OCI-LY1 (cell line): ENCODE results near the gene PTGDS.

Source experiments
- H2AFZ ChIP-seq: fragments of 200-600 bp; sonication (generic), shearing (Covaris generic); 2 replicates; pipeline ENCODE4 v1.6.0; 2014; ENCODE audit warnings: antibody characterized with exemption, mild to moderate bottlenecking, low read length
- H3F3A ChIP-seq: fragments of 200-600 bp; sonication (generic), shearing (Covaris generic); 2 replicates; pipeline ENCODE4 v1.6.0; 2014; ENCODE audit warnings: mild to moderate bottlenecking, antibody characterized with exemption, low read length, moderate library complexity; ENCODE audit not compliant: insufficient read depth
- H3K27ac ChIP-seq: fragments of 200-600 bp; sonication (generic); 2 replicates; pipeline ENCODE4 v1.5.1; 2014; ENCODE audit warnings: low read length, mixed run types, mild to moderate bottlenecking, low read depth; ENCODE audit not compliant: poor library complexity, severe bottlenecking
- H3K27me3 ChIP-seq: fragments of 200-600 bp; sonication (generic); 2 replicates; pipeline ENCODE4 v1.6.0; 2014; ENCODE audit warnings: antibody characterized with exemption, mild to moderate bottlenecking, low read length, moderate library complexity; ENCODE audit not compliant: insufficient read depth
- H3K36me3 ChIP-seq: fragments of 200-600 bp; sonication (generic); 2 replicates; pipeline ENCODE4 v1.6.1; 2014; ENCODE audit warnings: mild to moderate bottlenecking, antibody characterized with exemption, low read length, moderate library complexity, mixed read lengths; ENCODE audit not compliant: insufficient read depth
- H3K4me1 ChIP-seq: fragments of 200-600 bp; sonication (generic); 2 replicates; pipeline ENCODE4 v1.5.1; 2014; ENCODE audit warnings: mild to moderate bottlenecking, low read length, moderate library complexity; ENCODE audit not compliant: insufficient read depth, severe bottlenecking
- H3K4me2 ChIP-seq: fragments of 200-600 bp; sonication (generic), shearing (Covaris generic); 2 replicates; pipeline ENCODE4 v1.6.1; 2014; ENCODE audit warnings: low read length
- H3K4me3 ChIP-seq: fragments of 200-600 bp; sonication (generic); 2 replicates; pipeline ENCODE4 v1.5.1; 2014; ENCODE audit warnings: low read length, low read depth, mild to moderate bottlenecking, mixed read lengths; ENCODE audit not compliant: poor library complexity, severe bottlenecking
- H3K79me2 ChIP-seq: fragments of 200-600 bp; shearing (Covaris generic); 2 replicates; pipeline ENCODE4 v1.6.1; 2016; ENCODE audit warnings: mixed run types, low read length, mixed read lengths; ENCODE audit not compliant: insufficient read depth
- H3K9ac ChIP-seq: fragments of 200-600 bp; sonication (generic), shearing (Covaris generic); 2 replicates; pipeline ENCODE4 v1.6.1; 2014; ENCODE audit warnings: mild to moderate bottlenecking, low read length, mixed read lengths
- H3K9me2 ChIP-seq: fragments of 200-600 bp; sonication (generic), shearing (Covaris generic); 2 replicates; pipeline ENCODE4 v1.6.1; 2014; ENCODE audit warnings: low read depth, mild to moderate bottlenecking, low read length, mixed read lengths
- H3K9me3 ChIP-seq: fragments of 200-600 bp; shearing (Covaris generic); 2 replicates; pipeline ENCODE4 v1.6.1; 2014; ENCODE audit warnings: low read length, mixed read lengths
- H4K20me1 ChIP-seq: fragments of 200-600 bp; sonication (generic), shearing (Covaris generic); 2 replicates; pipeline ENCODE4 v1.6.0; 2016; ENCODE audit warnings: mild to moderate bottlenecking, low read length; ENCODE audit not compliant: insufficient read depth
- CTCF ChIP-seq: fragments of 200-600 bp; sonication (generic), shearing (Covaris generic); IDR thresholded peaks from 2 replicates; pipeline ENCODE4 v1.5.1; 2017; ENCODE audit warnings: mild to moderate bottlenecking, antibody characterized with exemption, low read length, moderate library complexity, mixed read lengths
- EZH2 ChIP-seq: fragments of 200-600 bp; sonication (generic), shearing (Covaris generic); IDR thresholded peaks from 2 replicates; pipeline ENCODE4 v1.8.0; 2017; ENCODE audit warnings: borderline replicate concordance, mixed run types, mild to moderate bottlenecking, antibody characterized with exemption, low read length, moderate library complexity, mixed read lengths

The PTGDS gene

GRCh38 chr9:136965771-136966484 is 11.4 kb upstream of the PTGDS start:
- TF ChIP-seq EZH2: no peak
- no peaks in the 10 kb centered on the region for H4K20me1 ChIP-seq
- peaks cover 13% of the 10 kb centered on the region; the same call in 1 of the 2 replicates for H3K27me3 ChIP-seq
- no peak overlapping the region for H3K4me3 ChIP-seq
- H3K9ac ChIP-seq: no peak overlapping the region
- H3K79me2 ChIP-seq: no peaks in the 10 kb centered on the region
- no peak overlapping the region for H3K27ac ChIP-seq
- H3F3A ChIP-seq: no peaks in the 10 kb centered on the region
- H3K4me1 ChIP-seq: peaks cover 5% of the 10 kb centered on the region
- H2AFZ ChIP-seq: no peak overlapping the region
- no peak overlapping the region for H3K4me2 ChIP-seq
- H3K9me3 ChIP-seq: no peaks in the 10 kb centered on the region
- H3K36me3 ChIP-seq: no peaks in the 10 kb centered on the region
- H3K9me2 ChIP-seq: no peaks in the 10 kb centered on the region

- Histone ChIP-seq H3F3A (no peaks in the 10 kb centered on the region), H3K4me3 (no peak overlapping the region), H3K9me3 (no peaks in the 10 kb centered on the region), H4K20me1 (no peaks in the 10 kb centered on the region), H3K4me2 (no peak overlapping the region), H3K27me3 (peaks cover 7% of the 10 kb centered on the region; the same call in 1 of the 2 replicates), H3K36me3 (no peaks in the 10 kb centered on the region), H3K4me1 (peaks cover 5% of the 10 kb centered on the region), H3K27ac (no peak overlapping the region), H3K79me2 (no peaks in the 10 kb centered on the region), H3K9ac (no peak overlapping the region), H2AFZ (no peak overlapping the region), H3K9me2 (no peaks in the 10 kb centered on the region)
- TF ChIP-seq CTCF: no peak
- TF ChIP-seq EZH2: no peak
Observed at GRCh38 chr9:136968333-136969127, 8.8 kb upstream of the PTGDS start.

DNA sequence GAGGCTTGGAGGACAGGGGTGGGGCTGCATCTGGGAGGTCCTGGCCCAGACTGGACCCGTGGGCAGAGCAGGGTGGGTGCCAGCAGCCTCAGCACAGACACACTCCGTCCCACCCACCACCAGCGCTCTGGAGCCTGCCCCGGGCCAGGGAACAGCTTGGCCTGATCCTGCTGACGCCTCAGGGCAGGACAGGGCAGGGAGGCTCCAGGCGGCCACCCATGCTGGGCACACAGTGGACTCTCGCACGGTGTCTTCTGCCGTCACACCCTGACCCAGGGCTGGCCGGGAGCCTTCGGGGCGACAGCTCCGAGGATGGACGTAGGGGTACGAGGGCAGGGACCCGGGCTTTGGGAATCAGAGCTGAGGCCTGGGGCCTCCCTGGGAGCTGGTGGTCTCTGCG is 8.2 kb upstream of the PTGDS start:
- Histone ChIP-seq H3K4me3 (no peak overlapping the region), H3K9ac (no peak overlapping the region), H3F3A (no peaks in the 10 kb centered on the region), H3K36me3 (no peaks in the 10 kb centered on the region), H3K9me2 (no peaks in the 10 kb centered on the region), H3K27me3 (peaks cover 4% of the 10 kb centered on the region; the same call in 1 of the 2 replicates), H2AFZ (no peak overlapping the region), H3K9me3 (no peaks in the 10 kb centered on the region), H3K4me1 (peaks cover 5% of the 10 kb centered on the region), H4K20me1 (no peaks in the 10 kb centered on the region), H3K79me2 (no peaks in the 10 kb centered on the region), H3K27ac (no peak overlapping the region), H3K4me2 (no peak overlapping the region)
- TF ChIP-seq EZH2 (no peak), CTCF (no peak)
